ENCODE measurements around the gene DEFB123. TPM values are rescaled to one million over a fixed set of nuclear protein-coding genes. Genes with fewer than 3 reads are reported as not detected.

The DEFB123 gene
- total RNA-seq, 4 donors from 2014 or later = not detected

DNA sequence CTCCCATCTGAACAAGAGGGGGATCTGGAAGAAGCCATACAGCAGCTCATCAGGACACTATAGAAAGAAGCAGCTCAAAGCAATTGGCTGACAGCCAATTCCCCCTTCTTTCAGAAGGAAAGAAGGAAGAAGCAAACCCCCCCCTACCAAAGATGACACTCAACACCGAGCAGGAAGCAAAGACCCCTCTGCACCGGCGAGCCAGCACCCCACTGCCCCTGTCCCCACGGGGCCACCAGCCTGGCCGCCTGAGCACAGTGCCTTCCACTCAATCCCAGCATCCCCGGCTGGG, 35.8 kb downstream of the DEFB123 start:
- Histone ChIP-seq H3K4me1 (peaks cover 24% of the 10 kb centered on the region), H3K9me3 (no peaks in the 10 kb centered on the region), H3K27ac (no peak overlapping the region), H3K27me3 (peaks cover 16% of the 10 kb centered on the region), H3K36me3 (no peaks in the 10 kb centered on the region), H3K4me3 (peak overlapping the region; percentile 52)
- TF ChIP-seq POLR2AphosphoS5 (IDR thresholded peaks at IDR 0.05) (no peak), POLR2A (IDR thresholded peaks at IDR 0.05) (no peak), EP300 (IDR thresholded peaks at IDR 0.05) (no peak)
- TF ChIP-seq, protein P1, sequence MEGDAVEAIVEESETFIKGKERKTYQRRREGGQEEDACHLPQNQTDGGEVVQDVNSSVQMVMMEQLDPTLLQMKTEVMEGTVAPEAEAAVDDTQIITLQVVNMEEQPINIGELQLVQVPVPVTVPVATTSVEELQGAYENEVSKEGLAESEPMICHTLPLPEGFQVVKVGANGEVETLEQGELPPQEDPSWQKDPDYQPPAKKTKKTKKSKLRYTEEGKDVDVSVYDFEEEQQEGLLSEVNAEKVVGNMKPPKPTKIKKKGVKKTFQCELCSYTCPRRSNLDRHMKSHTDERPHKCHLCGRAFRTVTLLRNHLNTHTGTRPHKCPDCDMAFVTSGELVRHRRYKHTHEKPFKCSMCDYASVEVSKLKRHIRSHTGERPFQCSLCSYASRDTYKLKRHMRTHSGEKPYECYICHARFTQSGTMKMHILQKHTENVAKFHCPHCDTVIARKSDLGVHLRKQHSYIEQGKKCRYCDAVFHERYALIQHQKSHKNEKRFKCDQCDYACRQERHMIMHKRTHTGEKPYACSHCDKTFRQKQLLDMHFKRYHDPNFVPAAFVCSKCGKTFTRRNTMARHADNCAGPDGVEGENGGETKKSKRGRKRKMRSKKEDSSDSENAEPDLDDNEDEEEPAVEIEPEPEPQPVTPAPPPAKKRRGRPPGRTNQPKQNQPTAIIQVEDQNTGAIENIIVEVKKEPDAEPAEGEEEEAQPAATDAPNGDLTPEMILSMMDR (IDR thresholded peaks at IDR 0.05) = no peak
- no peak for DNase-seq (ENCODE audit: low spot score in 2 of 2)
- WGBS = 71% methylated on average over 6 of the region's 6 CpGs

GRCh38 chr20:31476643-31477215, 36.3 kb downstream of the DEFB123 start:
- Histone ChIP-seq H3K4me3 (peak overlapping the region; percentile 52), H3K27ac (no peak overlapping the region)
- TF ChIP-seq, protein P1 (IDR thresholded peaks at IDR 0.05) = no peak
- TF ChIP-seq POLR2A (IDR thresholded peaks at IDR 0.05) = no peak
- no peak for TF ChIP-seq POLR2AphosphoS5 (IDR thresholded peaks at IDR 0.05)
- TF ChIP-seq EP300 (IDR thresholded peaks at IDR 0.05) = no peak

GRCh38 chr20:31484001-31484400, 43.6 kb downstream of the DEFB123 start:
- H3K27ac ChIP-seq = no peak overlapping the region
- no peak for TF ChIP-seq POLR2A (IDR thresholded peaks at IDR 0.05)
- TF ChIP-seq POLR2AphosphoS5 (IDR thresholded peaks at IDR 0.05) = no peak
- TF ChIP-seq, protein P1 (IDR thresholded peaks at IDR 0.05) = no peak
- no peak for TF ChIP-seq EP300 (IDR thresholded peaks at IDR 0.05)
- 53% methylated on average over 31 of the region's 36 CpGs for WGBS
- no peak overlapping the region for H3K4me3 ChIP-seq
- H3K9me3 ChIP-seq = no peaks in the 10 kb centered on the region
- H3K4me1 ChIP-seq = peaks cover 7% of the 10 kb centered on the region
- no peak for DNase-seq (ENCODE audit: low spot score in 2 of 2)
- H3K36me3 ChIP-seq = no peaks in the 10 kb centered on the region
- peaks cover 9% of the 10 kb centered on the region for H3K27me3 ChIP-seq

More at GRCh38 chr20:31476643-31477215, 36.3 kb downstream of the DEFB123 start:
- Histone ChIP-seq H3K4me1 (peaks cover 24% of the 10 kb centered on the region), H3K9me3 (no peaks in the 10 kb centered on the region), H3K27me3 (peaks cover 16% of the 10 kb centered on the region), H3K36me3 (no peaks in the 10 kb centered on the region)
- DNase-seq (ENCODE audit: low spot score in 2 of 2) = no peak
- WGBS = 88% methylated on average over 6 of the region's 6 CpGs

GRCh38 chr20:31485450-31486339, 45.3 kb downstream of the DEFB123 start:
- Histone ChIP-seq H3K9me3 (no peaks in the 10 kb centered on the region), H3K4me1 (peaks cover 7% of the 10 kb centered on the region), H3K27me3 (peaks cover 9% of the 10 kb centered on the region), H3K4me3 (peak overlapping the region; percentile 13), H3K27ac (peak overlapping the region; percentile 66), H3K36me3 (no peaks in the 10 kb centered on the region)
- TF ChIP-seq EP300 (IDR thresholded peaks at IDR 0.05) = no peak
- TF ChIP-seq POLR2AphosphoS5 (IDR thresholded peaks at IDR 0.05) = no peak
- no peak for TF ChIP-seq POLR2A (IDR thresholded peaks at IDR 0.05)
- TF ChIP-seq, protein P1 (IDR thresholded peaks at IDR 0.05) = no peak
- WGBS = 13% methylated on average over 21 of the region's 31 CpGs
- peak in 1 of 2 donors; percentile 74 for DNase-seq (ENCODE audit: low spot score in 2 of 2)

DNA sequence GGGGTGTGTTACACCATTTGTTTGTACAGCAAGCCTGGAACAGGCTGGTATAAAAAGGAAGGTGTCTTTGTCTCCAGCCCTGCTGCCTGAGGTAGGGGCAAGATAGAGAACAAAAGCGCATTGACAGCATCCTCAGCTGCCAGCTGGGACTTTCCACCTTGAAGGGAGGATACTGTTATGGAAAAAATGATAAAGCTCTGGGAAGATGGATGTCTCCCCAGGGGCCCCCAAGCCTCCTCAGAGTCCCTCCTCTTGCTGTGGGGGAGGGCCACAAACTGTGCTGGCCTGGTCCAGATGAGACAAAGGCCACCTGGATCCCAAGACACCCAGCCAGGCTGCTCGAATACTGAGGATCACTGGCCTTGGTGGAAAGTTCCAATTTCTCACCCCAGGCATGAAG, 47.7 kb downstream of the DEFB123 start:
- H3K4me3 ChIP-seq = no peak overlapping the region
- H3K4me1 ChIP-seq = peaks cover 7% of the 10 kb centered on the region
- TF ChIP-seq, protein P1 (IDR thresholded peaks at IDR 0.05) = no peak
- TF ChIP-seq EP300 (IDR thresholded peaks at IDR 0.05) = no peak
- no peak for TF ChIP-seq POLR2A (IDR thresholded peaks at IDR 0.05)
- no peak for TF ChIP-seq POLR2AphosphoS5 (IDR thresholded peaks at IDR 0.05)
- 74% methylated on average over 2 of the region's 2 CpGs for WGBS
- no peaks in the 10 kb centered on the region for H3K9me3 ChIP-seq
- peaks cover 9% of the 10 kb centered on the region for H3K27me3 ChIP-seq
- no peak for DNase-seq (ENCODE audit: low spot score in 2 of 2)
- no peaks in the 10 kb centered on the region for H3K36me3 ChIP-seq
- no peak overlapping the region for H3K27ac ChIP-seq

Data from suprapubic skin (tissue), 4 donors.